GM12891 (cell line): ENCODE data around the gene FAM163B.

Experiments used
- PAX5 ChIP-seq: IDR thresholded peaks from 2 replicates; pipeline ENCODE4 v1.6.1; 2011; ENCODE audit warnings: low read length, moderate library complexity, mild to moderate bottlenecking; ENCODE audit not compliant: insufficient read depth, severe bottlenecking
- POLR2A ChIP-seq: IDR thresholded peaks from 2 replicates; pipeline ENCODE4 v1.6.1; 2011; ENCODE audit warnings: low read depth, low read length, control low read depth
- POLR2AphosphoS5 ChIP-seq: IDR thresholded peaks from 2 replicates; pipeline ENCODE4 v1.6.1; 2011; ENCODE audit warnings: low read depth, low read length, control low read depth
- SPI1 ChIP-seq: IDR thresholded peaks from 2 replicates; pipeline ENCODE4 v1.6.1; 2011; ENCODE audit warnings: low read depth, low read length, control low read depth
- TAF1 ChIP-seq: IDR thresholded peaks from 2 replicates; pipeline ENCODE4 v1.6.1; 2011; ENCODE audit warnings: low read depth, low read length, control low read depth

GRCh38 chr9:133615186-133615585 is 6.0 kb upstream of the FAM163B start:
- TF ChIP-seq POLR2A: no peak
- TF ChIP-seq POLR2AphosphoS5: no peak
- no peak for TF ChIP-seq TAF1
- TF ChIP-seq PAX5: no peak
- TF ChIP-seq SPI1: no peak
